ENCODE data around the gene NOC2L. TPM values are rescaled to one million over a fixed set of nuclear protein-coding genes. Genes with fewer than 3 reads are reported as not detected.

Gene NOC2L
- total and polyA plus RNA-seq, 2 experiments from 2014 or later, result 95.4 to 119 TPM

- peak; percentile 35 to 48 for DNase-seq (ENCODE audit: low read depth in 1 of 2, low spot score in 1 of 2)
- H3K27ac ChIP-seq, result no peak overlapping the region
- no peaks in the 10 kb centered on the region for H3K36me3 ChIP-seq
- H3K4me1 ChIP-seq (ENCODE audit: low read depth), result peaks cover 12% of the 10 kb centered on the region
- no peak overlapping the region for H3K4me3 ChIP-seq
- no peaks in the 10 kb centered on the region for H3K9me3 ChIP-seq (ENCODE audit: low read depth)
- peaks cover 5% of the 10 kb centered on the region for H3K27me3 ChIP-seq
- no peak for TF ChIP-seq CTCF (IDR thresholded peaks at IDR 0.05; ENCODE audit: low read depth, low read length)
Observed at GRCh38 chr1:906600-907420, 52.2 kb downstream of the NOC2L start.

GRCh38 chr1:905811-906599, 53.1 kb downstream of the NOC2L start:
- no peak for TF ChIP-seq CTCF (IDR thresholded peaks at IDR 0.05; ENCODE audit: low read depth, low read length)

GRCh38 chr1:905071-905749, 53.8 kb downstream of the NOC2L start:
- peak overlapping the region; percentile 30 for H3K4me3 ChIP-seq
- TF ChIP-seq CTCF (IDR thresholded peaks at IDR 0.05; ENCODE audit: low read depth, low read length), result no peak
- peaks cover 8% of the 10 kb centered on the region for H3K27me3 ChIP-seq

More at GRCh38 chr1:905811-906599, 53.1 kb downstream of the NOC2L start:
- Histone ChIP-seq H3K9me3 (ENCODE audit: low read depth) (no peaks in the 10 kb centered on the region), H3K36me3 (no peaks in the 10 kb centered on the region), H3K4me3 (no peak overlapping the region), H3K27ac (no peak overlapping the region), H3K27me3 (peaks cover 5% of the 10 kb centered on the region), H3K4me1 (ENCODE audit: low read depth) (peaks cover 12% of the 10 kb centered on the region)
- no peak for DNase-seq (ENCODE audit: low read depth in 1 of 2, low spot score in 1 of 2)

GRCh38 chr1:904310-904950, 54.6 kb downstream of the NOC2L start:
- Histone ChIP-seq H3K27me3 (peaks cover 15% of the 10 kb centered on the region), H3K9me3 (ENCODE audit: low read depth) (no peaks in the 10 kb centered on the region), H3K4me3 (peak overlapping the region; percentile 30)

More at GRCh38 chr1:905071-905749, 53.8 kb downstream of the NOC2L start:
- Histone ChIP-seq H3K4me1 (ENCODE audit: low read depth) (peaks cover 12% of the 10 kb centered on the region), H3K36me3 (no peaks in the 10 kb centered on the region), H3K9me3 (ENCODE audit: low read depth) (no peaks in the 10 kb centered on the region), H3K27ac (no peak overlapping the region)
- DNase-seq (ENCODE audit: low read depth in 1 of 2, low spot score in 1 of 2), result peak in 1 of 2 donors; percentile 53

More at GRCh38 chr1:904310-904950, 54.6 kb downstream of the NOC2L start:
- no peaks in the 10 kb centered on the region for H3K36me3 ChIP-seq
- peak; percentile 66 for TF ChIP-seq CTCF (IDR thresholded peaks at IDR 0.05; ENCODE audit: low read depth, low read length)
- no peak overlapping the region for H3K27ac ChIP-seq
- DNase-seq (ENCODE audit: low read depth in 1 of 2, low spot score in 1 of 2), result peak; percentile 79 to 92
- H3K4me1 ChIP-seq (ENCODE audit: low read depth), result peaks cover 12% of the 10 kb centered on the region
